Measurements from ENCODE around the gene SETBP1.

The SETBP1 gene

GRCh38 chr18:44946529-44947113 lies 265.9 kb downstream of the SETBP1 start:
- DNase-seq: no peak

- no peak for DNase-seq
These were observed 269.3 kb downstream of the SETBP1 start for GRCh38 chr18:44949967-44950366.

- no peak for DNase-seq
These were observed 270.1 kb downstream of the SETBP1 start for GRCh38 chr18:44950685-44951195.

- no peak for DNase-seq
These were observed 271.1 kb downstream of the SETBP1 start for GRCh38 chr18:44951748-44952147.

GRCh38 chr18:44954257-44954656 lies 273.6 kb downstream of the SETBP1 start:
- DNase-seq: no peak

- DNase-seq: no peak
These were observed 275.1 kb downstream of the SETBP1 start for GRCh38 chr18:44955825-44956224.

- no peak for DNase-seq
These were observed 276.3 kb downstream of the SETBP1 start for GRCh38 chr18:44957025-44957424.

GRCh38 chr18:44957461-44957860 lies 276.8 kb downstream of the SETBP1 start:
- DNase-seq: no peak

GRCh38 chr18:44958040-44958439 lies 277.4 kb downstream of the SETBP1 start:
- no peak for DNase-seq

- DNase-seq: no peak
These were observed 277.8 kb downstream of the SETBP1 start for GRCh38 chr18:44958455-44958854.

- no peak for DNase-seq
These were observed 278.3 kb downstream of the SETBP1 start for GRCh38 chr18:44959013-44959412.

GRCh38 chr18:44960580-44960979 lies 279.9 kb downstream of the SETBP1 start:
- no peak for DNase-seq

- DNase-seq: no peak
These were observed 280.8 kb downstream of the SETBP1 start for GRCh38 chr18:44961288-44961995.

GRCh38 chr18:44967599-44967998 lies 286.9 kb downstream of the SETBP1 start:
- DNase-seq: no peak

- DNase-seq: no peak
These were observed 287.6 kb downstream of the SETBP1 start for GRCh38 chr18:44968336-44968735.

GRCh38 chr18:44969214-44969795 lies 288.6 kb downstream of the SETBP1 start:
- DNase-seq: no peak

- DNase-seq: no peak
These were observed 292.6 kb downstream of the SETBP1 start for GRCh38 chr18:44973282-44973681.

GRCh38 chr18:44974174-44974573 lies 293.5 kb downstream of the SETBP1 start:
- no peak for DNase-seq

GRCh38 chr18:44977856-44978255 lies 297.2 kb downstream of the SETBP1 start:
- no peak for DNase-seq

GRCh38 chr18:44979748-44980147 lies 299.1 kb downstream of the SETBP1 start:
- DNase-seq: no peak

GRCh38 chr18:44981121-44981520 lies 300.4 kb downstream of the SETBP1 start:
- DNase-seq: no peak

GRCh38 chr18:44986933-44987332 lies 306.2 kb downstream of the SETBP1 start:
- no peak for DNase-seq

GRCh38 chr18:44987371-44987770 lies 306.7 kb downstream of the SETBP1 start:
- DNase-seq: no peak
